ENCODE data around the gene EPS8.

EPS8 gene

GRCh38 chr12:15698377-15698871 is 90.8 kb downstream of the EPS8 start:
- in situ Hi-C loops (cut with MboI; ENCODE audit: low sequenced_read_pairs) = no loop called here

- in situ Hi-C loops (cut with MboI; ENCODE audit: low sequenced_read_pairs) = no loop called here
Observed at GRCh38 chr12:15697201-15697600, 92.0 kb downstream of the EPS8 start.

DNA sequence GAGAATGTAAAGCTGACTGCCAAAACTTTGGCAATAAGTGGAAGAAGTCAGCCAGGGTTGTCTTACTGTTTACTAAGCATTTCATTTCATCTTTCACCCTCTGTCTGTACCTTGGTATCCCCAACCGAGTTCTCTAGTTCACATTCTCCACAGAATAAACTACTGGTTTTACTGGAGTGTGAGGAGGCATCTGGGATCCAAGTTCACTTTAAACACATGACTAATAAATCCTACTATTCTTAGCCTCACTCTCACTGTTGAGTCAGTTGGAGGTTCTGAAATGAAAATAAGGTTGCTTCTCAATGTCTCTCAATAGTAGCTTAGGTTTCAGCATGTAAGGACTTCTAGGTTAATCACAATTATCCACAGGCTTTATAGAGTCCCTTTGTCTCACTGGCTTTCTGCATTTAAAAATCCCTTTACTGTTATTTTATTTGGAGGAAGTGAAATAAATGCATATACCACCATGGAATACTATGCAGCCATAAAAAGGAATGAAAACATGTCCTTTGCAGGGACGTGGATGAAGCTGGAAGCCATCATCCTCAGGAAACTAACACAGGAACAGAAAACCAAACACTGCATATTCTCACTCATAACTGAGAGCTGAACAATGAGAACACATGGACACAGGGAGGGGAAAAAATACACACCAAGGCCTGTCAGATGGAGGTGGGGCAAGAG is 95.8 kb downstream of the EPS8 start:
- in situ Hi-C loops (cut with MboI; ENCODE audit: low sequenced_read_pairs) = no loop called here

DNA sequence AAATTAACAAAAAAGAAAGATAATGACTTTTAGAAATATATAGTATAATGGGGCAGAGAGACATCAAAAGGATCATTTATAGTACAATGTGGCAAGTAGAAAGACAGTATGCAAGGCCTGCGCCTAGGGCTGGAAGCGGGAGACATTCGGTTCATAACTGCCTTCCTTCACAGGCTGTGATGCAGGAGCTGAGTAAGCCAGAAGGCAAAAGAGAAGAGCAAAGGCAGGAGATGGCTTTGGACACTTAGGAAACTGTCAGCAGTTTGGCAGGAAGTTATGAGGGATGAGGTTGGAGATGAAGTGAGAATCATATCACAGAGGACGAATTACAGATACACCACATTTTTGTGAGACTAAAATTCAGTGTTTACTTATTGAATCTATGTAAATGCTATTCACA is 97.8 kb downstream of the EPS8 start:
- in situ Hi-C loops (cut with MboI; ENCODE audit: low sequenced_read_pairs) = no loop called here

GRCh38 chr12:15690320-15690719 is 98.9 kb downstream of the EPS8 start:
- in situ Hi-C loops (cut with MboI; ENCODE audit: low sequenced_read_pairs) = no loop called here

GRCh38 chr12:15689751-15690191 is 99.4 kb downstream of the EPS8 start:
- in situ Hi-C loops (cut with MboI; ENCODE audit: low sequenced_read_pairs) = no loop called here

DNA sequence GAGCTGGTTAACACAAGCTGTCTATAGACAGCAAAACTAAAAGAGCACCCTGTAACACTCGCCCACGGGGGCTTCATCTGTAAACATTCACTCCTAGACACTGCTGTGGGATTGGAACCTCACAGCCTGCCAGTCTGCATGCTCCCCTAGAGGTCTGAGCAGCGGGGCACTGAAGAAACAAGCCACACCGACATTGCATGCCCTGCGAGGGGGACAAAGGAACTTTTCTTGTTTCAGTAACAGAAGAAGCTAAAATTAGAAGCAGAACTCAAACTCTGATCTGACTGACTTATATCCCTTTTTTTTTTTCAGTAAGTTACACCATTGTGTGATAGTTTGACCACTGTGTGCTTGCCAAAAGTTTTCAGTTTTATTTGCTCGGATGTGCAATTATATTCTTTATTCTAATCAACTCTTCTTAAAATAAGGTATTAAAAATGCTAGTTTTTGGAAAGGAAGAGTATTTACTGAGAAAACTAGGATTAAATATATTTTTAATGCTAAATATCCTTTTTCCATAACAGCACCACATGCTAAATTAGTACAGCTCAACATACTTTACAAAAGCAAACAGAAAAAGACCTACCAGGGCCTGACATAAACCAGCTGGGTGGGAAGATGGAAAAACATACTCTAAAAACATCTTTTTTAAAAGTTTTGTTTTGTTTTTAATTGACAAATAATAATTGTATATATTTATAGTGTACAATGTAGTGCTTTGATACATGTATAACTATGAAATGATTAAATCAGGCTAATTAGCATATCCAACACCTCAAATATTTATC is 100.2 kb downstream of the EPS8 start:
- in situ Hi-C loops (cut with MboI; ENCODE audit: low sequenced_read_pairs) = no loop called here

DNA sequence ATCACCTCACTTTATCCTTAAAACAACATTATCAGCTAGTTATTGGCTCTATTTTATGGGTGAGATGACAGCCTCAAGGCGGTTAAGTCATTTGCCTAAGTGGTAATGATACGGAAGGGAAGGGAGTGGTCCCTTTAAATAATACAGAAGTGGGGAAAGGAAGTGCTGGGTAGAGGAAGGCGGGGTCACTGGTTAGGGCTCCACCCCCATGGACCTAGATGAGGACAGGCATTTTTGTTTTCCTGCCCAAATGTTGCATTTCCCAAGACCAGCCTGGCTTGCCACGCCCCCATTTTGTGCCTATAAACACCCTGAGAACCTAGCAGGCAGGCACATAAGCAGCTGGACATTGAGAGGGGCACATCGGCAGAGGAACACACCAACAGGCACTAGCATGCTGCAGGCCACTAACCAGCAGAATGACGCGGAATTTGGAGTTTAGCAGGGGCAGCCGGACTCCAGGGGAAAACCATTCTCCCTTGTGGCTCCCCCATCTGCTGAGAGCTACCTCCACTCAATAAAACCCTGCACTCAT is 100.9 kb downstream of the EPS8 start:
- in situ Hi-C loops (cut with MboI; ENCODE audit: low sequenced_read_pairs) = no loop called here

- in situ Hi-C loops (cut with MboI; ENCODE audit: low sequenced_read_pairs) = no loop called here
Observed at GRCh38 chr12:15687583-15687982, 101.6 kb downstream of the EPS8 start.

DNA sequence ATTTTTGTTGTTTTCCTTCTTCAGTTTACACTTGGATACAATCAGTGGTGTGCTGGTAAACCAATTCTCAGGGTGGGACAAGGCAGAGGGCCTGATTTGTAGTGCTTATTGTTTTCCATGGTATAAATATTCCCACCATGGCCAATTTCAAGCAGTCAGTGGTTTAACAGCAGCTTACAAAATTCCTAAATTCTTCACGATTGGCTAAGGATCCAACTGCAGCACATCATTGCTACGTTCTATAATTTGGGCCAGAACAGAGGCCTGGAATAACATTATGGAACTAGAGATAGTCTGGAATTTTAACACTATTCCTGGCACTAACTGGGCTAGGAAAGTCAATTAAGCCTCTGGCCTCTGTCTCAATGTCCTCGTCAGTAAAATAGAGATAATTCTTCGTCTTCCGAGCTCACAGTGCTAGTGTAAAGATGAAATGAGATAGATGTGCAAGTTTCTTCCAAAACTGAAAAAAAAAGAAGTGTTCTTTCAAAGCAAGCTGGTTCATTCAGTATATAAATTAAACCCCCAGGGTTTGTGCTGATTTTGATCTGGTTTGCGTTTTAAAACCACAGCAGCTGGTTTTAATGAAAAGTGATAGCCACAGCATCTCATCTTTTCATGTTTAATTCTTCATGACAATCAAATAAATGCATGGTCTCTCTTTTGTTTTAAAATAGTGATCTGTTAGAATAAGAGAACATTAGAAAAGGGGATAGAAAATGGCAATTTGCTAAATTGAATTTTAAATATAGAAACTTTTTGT is 104.1 kb downstream of the EPS8 start:
- in situ Hi-C loops (cut with MboI; ENCODE audit: low sequenced_read_pairs) = no loop called here

DNA sequence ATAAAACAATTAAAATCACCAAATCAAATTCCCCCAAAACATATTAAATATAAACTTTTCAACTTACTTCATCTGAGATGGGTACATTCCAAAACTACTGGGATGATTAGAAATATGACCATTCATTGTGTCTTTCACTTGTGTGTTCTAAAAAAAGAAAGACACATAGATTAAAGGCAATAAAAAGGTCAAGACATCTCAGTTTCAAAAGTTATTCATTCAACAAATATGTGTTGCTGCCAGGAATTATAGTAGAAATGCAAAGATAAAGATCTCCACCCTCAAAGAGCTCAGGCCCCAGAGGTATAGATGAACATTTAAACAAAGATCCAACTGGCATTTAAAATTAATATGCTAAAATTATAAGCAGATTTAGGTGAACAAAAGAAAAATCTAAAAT is 106.4 kb downstream of the EPS8 start:
- in situ Hi-C loops (cut with MboI; ENCODE audit: low sequenced_read_pairs) = no loop called here

DNA sequence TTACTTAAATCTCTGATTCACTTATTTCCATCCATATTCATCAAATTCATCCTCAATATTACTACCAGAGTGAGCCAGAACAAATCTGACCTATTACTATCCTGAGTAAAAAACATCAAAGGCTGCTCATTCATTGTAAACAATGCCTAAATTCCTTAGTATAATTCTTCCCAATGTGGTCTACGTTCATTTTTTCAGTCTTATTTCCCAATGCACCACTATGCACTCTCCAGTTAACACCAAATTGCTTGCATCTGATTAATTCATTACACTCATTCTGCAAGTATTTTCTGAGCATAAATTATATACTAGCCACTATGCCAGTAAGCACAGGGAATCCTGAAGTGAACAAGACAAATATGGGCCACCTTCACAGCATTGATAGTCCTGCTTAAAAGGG is 110.0 kb downstream of the EPS8 start:
- in situ Hi-C loops (cut with MboI; ENCODE audit: low sequenced_read_pairs) = no loop called here

DNA sequence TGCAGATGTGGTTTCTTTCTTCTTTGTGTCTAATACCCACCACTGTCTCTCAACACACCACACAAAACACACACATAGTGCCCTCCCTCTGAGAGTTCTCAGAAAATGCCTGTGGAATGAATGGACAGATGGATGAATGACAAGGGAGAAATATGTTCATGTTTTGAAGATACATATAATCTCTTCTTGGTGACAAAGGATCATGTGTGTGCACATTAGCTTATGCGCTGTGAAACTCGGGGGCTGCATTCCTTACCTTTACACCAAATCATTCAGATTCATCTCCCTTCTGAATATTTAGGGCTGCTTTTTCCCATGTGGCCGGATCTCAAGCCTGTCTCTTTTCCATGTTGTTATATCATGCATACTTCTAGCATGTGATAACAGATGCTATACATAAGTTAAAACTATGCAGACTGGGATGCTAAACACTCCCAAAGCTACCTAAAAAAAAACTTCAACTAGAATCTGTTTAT is 111.4 kb downstream of the EPS8 start:
- in situ Hi-C loops (cut with MboI; ENCODE audit: low sequenced_read_pairs) = no loop called here

GRCh38 chr12:15677228-15677627 is 112.0 kb downstream of the EPS8 start:
- in situ Hi-C loops (cut with MboI; ENCODE audit: low sequenced_read_pairs) = no loop called here

- in situ Hi-C loops (cut with MboI; ENCODE audit: low sequenced_read_pairs) = no loop called here
Observed at GRCh38 chr12:15672671-15673270, 116.4 kb downstream of the EPS8 start.

DNA sequence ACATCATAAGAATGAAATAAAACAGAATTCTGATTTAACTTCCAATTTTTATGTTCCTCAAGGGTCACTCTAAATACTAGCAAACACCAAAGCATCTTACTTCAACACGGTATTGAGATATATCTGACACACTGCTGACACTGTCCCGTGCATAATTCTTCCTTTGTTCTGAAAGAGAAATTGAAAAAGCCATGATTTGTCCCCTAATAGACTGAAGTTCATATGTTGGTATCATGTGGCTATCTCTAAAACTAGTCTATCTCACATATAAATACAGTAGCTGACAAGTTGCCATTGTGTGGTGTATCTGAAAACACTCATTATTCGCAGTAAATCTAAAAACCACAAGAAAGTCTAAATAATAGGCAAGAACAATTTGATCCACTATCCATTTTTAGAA is 118.4 kb downstream of the EPS8 start:
- in situ Hi-C loops (cut with MboI; ENCODE audit: low sequenced_read_pairs) = no loop called here

DNA sequence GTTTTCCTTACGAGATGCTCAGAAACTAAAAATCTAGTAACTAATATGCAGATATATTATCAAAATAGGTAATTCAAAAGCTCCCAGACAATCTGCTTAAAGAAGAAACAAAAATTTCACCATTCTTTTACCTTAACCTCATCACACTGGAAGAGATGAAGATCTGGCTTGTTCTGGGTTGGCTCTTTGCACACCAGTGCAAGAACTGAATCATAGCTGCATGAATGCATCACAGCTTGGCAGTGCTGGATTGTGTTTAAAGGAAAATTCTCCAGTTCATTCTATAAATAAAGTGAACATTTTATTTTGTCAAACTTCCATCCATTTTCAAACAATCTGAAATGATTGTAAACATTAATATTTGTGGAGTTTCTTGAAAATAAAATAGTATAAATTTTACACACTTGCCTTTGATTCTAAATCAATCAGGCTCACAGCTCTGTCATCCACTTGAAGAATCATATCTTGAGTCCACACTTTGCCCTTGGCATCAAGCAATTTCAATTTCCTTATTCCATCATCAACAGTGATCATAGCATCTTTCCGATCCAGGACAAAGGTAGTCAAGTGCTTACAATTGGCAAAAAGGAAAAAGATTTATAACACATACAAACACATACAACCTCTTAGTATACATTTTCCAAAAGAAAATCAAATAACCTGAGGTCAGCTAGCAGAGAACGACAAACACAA is 119.8 kb downstream of the EPS8 start:
- in situ Hi-C loops (cut with MboI; ENCODE audit: low sequenced_read_pairs) = no loop called here

- in situ Hi-C loops (cut with MboI; ENCODE audit: low sequenced_read_pairs) = no loop called here
Observed at GRCh38 chr12:15664491-15664890, 124.7 kb downstream of the EPS8 start.

- in situ Hi-C loops (cut with MboI; ENCODE audit: low sequenced_read_pairs) = no loop called here
Observed at GRCh38 chr12:15662983-15663659, 126.1 kb downstream of the EPS8 start.

Data from HL-60/S4 (cell line).